ENCODE data around the gene TAGAP. TPM values are rescaled to one million over a fixed set of nuclear protein-coding genes. Genes with fewer than 3 reads are reported as not detected.

The TAGAP gene
- total RNA-seq, 2 experiments from 2014 or later, result 22.7 to 30.7 TPM

- no peak for TF ChIP-seq CTCF (conservative IDR thresholded peaks at IDR 0.05; ENCODE audit: low read length)
- no peak for TF ChIP-seq EZH2phosphoT487 (IDR thresholded peaks at IDR 0.05; ENCODE audit: borderline replicate concordance, low read depth, low read length)
- intact Hi-C loops (cut with micrococcal nuclease; ENCODE audit: unreplicated experiment), result no loop called here
- Histone ChIP-seq H3K36me3 (ENCODE audit: insufficient read depth, low read length) (no peaks in the 10 kb centered on the region), H2AFZ (ENCODE audit: low read length) (no peak overlapping the region), H3K4me3 (ENCODE audit: low read depth, low read length, poor library complexity, severe bottlenecking) (no peak overlapping the region), H3K79me2 (ENCODE audit: insufficient read depth, low read depth, low read length) (peaks cover 13% of the 10 kb centered on the region; the same call in 1 of the 2 replicates), H4K20me1 (ENCODE audit: insufficient read depth, low read length) (no peaks in the 10 kb centered on the region), H3K9me2 (ENCODE audit: insufficient read depth, low read length) (no peaks in the 10 kb centered on the region), H3K4me1 (ENCODE audit: insufficient read depth, low read length, poor library complexity, severe bottlenecking) (peaks cover 17% of the 10 kb centered on the region), H3K4me2 (ENCODE audit: low read length) (no peak overlapping the region), H3K27ac (ENCODE audit: low read depth, low read length, poor library complexity, severe bottlenecking) (no peak overlapping the region), H3K9me3 (ENCODE audit: low read length) (no peaks in the 10 kb centered on the region)
- DNase-seq (ENCODE audit: low spot score), result no peak
- BruUV-seq (replicated peaks), result no TSS peak
- ChIA-PET POLR2A (interaction anchor here (0.7 to 1.7 kb wide), 6 partner anchors 8 to 375 kb away, joined by 3 to 5 read pairs (median 4); no protein-coding TSS in a partner anchor), CTCF (ENCODE audit: unreplicated experiment) (no interaction called here)
These were observed 42.2 kb downstream of the TAGAP start for GRCh38 chr6:159002432-159003155.

- Histone ChIP-seq H3K79me2 (ENCODE audit: insufficient read depth, low read depth, low read length) (peaks cover 13% of the 10 kb centered on the region; the same call in 1 of the 2 replicates), H3K9me2 (ENCODE audit: insufficient read depth, low read length) (no peaks in the 10 kb centered on the region), H3K9me3 (ENCODE audit: low read length) (no peaks in the 10 kb centered on the region), H3K27ac (ENCODE audit: low read depth, low read length, poor library complexity, severe bottlenecking) (peak within 1 kb of the TSS; percentile 65), H2AFZ (ENCODE audit: low read length) (peak within 1 kb of the TSS; percentile 67), H3K4me1 (ENCODE audit: insufficient read depth, low read length, poor library complexity, severe bottlenecking) (peaks cover 17% of the 10 kb centered on the region), H3K4me3 (ENCODE audit: low read depth, low read length, poor library complexity, severe bottlenecking) (peak within 1 kb of the TSS; percentile 75), H4K20me1 (ENCODE audit: insufficient read depth, low read length) (no peaks in the 10 kb centered on the region), H3K36me3 (ENCODE audit: insufficient read depth, low read length) (no peaks in the 10 kb centered on the region), H3K4me2 (ENCODE audit: low read length) (peak within 1 kb of the TSS; percentile 90)
- peak; percentile 95 for DNase-seq (ENCODE audit: low spot score)
- CTCF ChIA-PET (ENCODE audit: unreplicated experiment), result interaction anchor here (0.6 to 1.2 kb wide), 5 partner anchors 9 to 143 kb away, joined by 3 read pairs; no protein-coding TSS in a partner anchor
- intact Hi-C loops (cut with micrococcal nuclease; ENCODE audit: unreplicated experiment), result no loop called here
- no TSS peak for BruUV-seq (replicated peaks)
- TF ChIP-seq EZH2phosphoT487 (IDR thresholded peaks at IDR 0.05; ENCODE audit: borderline replicate concordance, low read depth, low read length), result no peak
- TF ChIP-seq CTCF (conservative IDR thresholded peaks at IDR 0.05; ENCODE audit: low read length), result peak; percentile 44; the same call in 1 of the 2 replicates
- POLR2A ChIA-PET, result interaction anchor here (0.9 to 2.3 kb wide), 15 partner anchors 8 to 149 kb away, joined by 3 to 10 read pairs (median 4); no protein-coding TSS in a partner anchor
These were observed 45.0 kb downstream of the TAGAP start, which contains the start of gene RSPH3 for GRCh38 chr6:158999666-159000403. TSS of gene RSPH3 (minus strand) at chr6:159000202. CDS start at chr6:158999550, 652 bp downstream.
